ENCODE results near the gene RNU1-3.
"Not testable (repeated sequence)": the region's sequence is repeated elsewhere in the genome, so short reads cannot be mapped to it uniquely, and the experiment has no call there.

- TF ChIP-seq EZH2, EZH2phosphoT487 (IDR thresholded peaks at IDR 0.05): not testable (repeated sequence)
- TF ChIP-seq, protein P1, sequence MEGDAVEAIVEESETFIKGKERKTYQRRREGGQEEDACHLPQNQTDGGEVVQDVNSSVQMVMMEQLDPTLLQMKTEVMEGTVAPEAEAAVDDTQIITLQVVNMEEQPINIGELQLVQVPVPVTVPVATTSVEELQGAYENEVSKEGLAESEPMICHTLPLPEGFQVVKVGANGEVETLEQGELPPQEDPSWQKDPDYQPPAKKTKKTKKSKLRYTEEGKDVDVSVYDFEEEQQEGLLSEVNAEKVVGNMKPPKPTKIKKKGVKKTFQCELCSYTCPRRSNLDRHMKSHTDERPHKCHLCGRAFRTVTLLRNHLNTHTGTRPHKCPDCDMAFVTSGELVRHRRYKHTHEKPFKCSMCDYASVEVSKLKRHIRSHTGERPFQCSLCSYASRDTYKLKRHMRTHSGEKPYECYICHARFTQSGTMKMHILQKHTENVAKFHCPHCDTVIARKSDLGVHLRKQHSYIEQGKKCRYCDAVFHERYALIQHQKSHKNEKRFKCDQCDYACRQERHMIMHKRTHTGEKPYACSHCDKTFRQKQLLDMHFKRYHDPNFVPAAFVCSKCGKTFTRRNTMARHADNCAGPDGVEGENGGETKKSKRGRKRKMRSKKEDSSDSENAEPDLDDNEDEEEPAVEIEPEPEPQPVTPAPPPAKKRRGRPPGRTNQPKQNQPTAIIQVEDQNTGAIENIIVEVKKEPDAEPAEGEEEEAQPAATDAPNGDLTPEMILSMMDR (IDR thresholded peaks at IDR 0.05): not testable (repeated sequence)
Observed at GRCh38 chr1:16656574-16656973, 10.2 kb downstream of the RNU1-3 start.

Measured in neural progenitor cell (in vitro differentiated cells).